ENCODE results near the gene FABP1.

The FABP1 gene

DNA sequence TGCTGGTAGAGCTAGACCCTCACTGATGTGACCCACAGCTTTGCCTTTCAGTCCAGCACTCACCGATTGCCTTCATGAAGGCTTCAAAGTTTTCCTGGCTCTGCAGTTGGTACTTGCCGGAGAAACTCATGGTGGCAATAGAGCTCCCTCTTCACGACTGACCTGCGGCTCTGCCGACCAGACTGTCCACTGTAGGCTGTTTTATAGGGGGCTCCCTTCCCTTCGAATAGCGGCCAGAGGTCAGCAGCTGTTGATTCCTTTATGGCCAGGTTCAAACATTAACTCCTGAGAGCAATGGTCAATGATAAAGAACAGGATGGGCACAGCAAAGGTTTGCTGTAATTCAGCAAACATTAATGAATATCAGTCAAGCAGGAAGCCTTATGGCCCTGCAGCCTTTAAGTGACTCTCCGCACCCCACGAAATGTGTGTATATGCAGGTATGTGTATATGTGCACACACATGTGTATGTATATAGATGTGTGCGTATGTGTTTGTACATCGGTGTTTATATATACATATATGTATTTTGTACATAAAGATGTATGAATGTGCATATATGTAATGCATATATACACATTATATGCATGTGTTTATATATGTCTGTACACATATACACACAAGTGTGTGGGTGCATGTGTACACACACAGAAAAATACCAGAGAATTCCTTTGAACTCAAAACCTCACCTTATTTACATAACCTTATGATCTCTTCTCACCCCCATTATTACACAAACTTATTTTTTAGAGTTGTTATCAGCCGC lies at the start of gene FABP1:
Gene FABP1 (minus strand): TSS at position 175 of the 766 bp plus-strand sequence. CDS start 45 bp downstream, at position 130.
- TF ChIP-seq, protein P1, sequence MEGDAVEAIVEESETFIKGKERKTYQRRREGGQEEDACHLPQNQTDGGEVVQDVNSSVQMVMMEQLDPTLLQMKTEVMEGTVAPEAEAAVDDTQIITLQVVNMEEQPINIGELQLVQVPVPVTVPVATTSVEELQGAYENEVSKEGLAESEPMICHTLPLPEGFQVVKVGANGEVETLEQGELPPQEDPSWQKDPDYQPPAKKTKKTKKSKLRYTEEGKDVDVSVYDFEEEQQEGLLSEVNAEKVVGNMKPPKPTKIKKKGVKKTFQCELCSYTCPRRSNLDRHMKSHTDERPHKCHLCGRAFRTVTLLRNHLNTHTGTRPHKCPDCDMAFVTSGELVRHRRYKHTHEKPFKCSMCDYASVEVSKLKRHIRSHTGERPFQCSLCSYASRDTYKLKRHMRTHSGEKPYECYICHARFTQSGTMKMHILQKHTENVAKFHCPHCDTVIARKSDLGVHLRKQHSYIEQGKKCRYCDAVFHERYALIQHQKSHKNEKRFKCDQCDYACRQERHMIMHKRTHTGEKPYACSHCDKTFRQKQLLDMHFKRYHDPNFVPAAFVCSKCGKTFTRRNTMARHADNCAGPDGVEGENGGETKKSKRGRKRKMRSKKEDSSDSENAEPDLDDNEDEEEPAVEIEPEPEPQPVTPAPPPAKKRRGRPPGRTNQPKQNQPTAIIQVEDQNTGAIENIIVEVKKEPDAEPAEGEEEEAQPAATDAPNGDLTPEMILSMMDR (conservative IDR thresholded peaks at IDR 0.05): no peak
- TF ChIP-seq ZFX (IDR thresholded peaks at IDR 0.05): no peak
- H3K27ac ChIP-seq: no peak within 1 kb of the TSS

DNA sequence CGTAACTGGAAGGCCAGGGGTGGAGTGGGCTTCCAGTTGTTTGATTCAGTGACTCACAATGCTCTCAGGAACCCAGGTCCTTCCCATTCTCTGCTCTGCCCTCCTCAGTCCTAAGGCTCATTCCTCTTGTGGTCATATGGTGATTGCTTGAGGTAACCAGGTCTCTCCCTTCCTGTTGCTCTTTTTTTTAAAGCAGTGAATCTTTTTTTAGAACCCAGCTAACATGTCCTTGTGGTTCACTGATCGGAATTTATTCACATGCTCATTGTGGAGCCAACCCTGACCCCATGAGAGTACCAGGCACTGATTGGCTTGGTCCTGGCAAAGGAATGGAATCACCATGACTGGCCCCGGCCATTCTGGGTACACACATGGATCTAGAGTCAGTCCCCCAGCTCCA lies 49.7 kb upstream of the FABP1 start:
- H3K27ac ChIP-seq: no peak overlapping the region

DNA sequence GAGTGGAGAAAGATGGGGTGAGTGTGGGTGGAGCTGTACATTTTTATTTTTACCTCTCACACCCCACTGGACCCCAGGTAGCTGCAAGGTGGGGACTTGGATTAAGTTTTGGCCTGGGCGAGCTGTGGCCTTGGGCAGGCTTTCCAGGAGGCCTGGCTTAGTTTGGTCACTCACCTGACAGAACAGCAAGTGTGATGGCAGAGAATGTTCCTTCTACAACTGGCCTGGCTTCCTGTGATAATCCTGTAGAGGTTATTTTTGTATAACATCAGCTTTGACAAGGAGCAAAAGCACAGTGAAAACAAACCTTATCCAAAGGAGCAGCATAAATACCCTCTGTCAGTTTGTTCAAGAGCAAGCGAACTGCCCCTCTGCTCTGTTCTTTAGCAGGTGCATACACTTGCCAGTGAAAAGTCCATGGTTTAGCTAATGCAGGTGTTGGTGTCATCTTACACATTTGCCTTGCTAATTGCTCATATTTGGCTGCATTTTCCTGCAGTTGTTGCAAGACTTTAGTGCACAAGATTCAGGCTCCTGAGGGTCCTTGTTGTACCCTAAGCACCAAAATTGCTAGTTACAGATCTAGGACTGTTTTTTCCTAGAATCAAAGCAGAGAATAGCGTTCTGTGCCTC lies 48.6 kb upstream of the FABP1 start:
- TF ChIP-seq ZFX (IDR thresholded peaks at IDR 0.05): no peak
- TF ChIP-seq, protein P1 (conservative IDR thresholded peaks at IDR 0.05): no peak
- no peak overlapping the region for H3K27ac ChIP-seq

More for the DNA sequence above, 49.7 kb upstream of the FABP1 start:
- TF ChIP-seq, protein P1 (conservative IDR thresholded peaks at IDR 0.05): no peak
- TF ChIP-seq ZFX (IDR thresholded peaks at IDR 0.05): no peak

DNA sequence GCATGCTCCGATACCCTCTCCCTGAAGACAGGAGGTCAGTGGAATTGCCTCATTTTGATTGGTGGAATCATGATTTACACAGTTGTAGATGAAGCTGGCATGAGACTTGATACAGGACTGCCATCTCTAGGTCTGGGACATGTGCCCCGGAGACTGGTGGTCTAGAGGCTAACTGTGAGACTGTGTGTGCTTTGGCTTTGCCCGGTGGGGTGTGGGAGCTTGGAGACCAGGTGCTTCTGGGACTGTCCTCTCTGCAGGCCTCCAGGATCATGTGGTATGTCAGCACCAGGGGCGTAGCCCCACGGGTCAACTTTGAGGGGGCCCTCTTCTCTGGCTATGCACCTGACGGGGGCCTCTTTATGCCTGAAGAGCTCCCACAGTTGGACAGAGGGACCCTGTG lies 45.0 kb upstream of the FABP1 start:
- TF ChIP-seq ZFX (IDR thresholded peaks at IDR 0.05): no peak
- TF ChIP-seq, protein P1 (conservative IDR thresholded peaks at IDR 0.05): no peak
- H3K27ac ChIP-seq: no peak overlapping the region

DNA sequence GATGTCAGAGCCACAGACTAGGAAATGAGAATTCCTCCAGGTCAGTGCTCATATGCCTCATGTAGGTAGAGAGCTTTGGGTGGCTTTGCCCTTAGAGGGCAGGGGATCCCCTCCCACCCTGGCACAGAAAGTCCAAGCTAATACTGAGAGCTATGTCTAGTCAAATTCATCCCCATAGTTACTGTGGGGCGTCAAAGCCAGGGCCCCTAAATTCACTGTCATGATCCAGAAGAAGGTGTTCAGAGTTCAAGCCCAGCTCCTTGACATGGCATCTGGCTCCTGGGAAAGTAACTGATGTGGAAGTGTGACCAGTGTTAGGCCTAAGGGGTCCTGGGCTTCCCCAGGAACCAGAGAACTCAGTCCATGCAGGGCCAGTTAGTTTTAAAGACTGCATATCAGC lies 44.1 kb upstream of the FABP1 start:
- TF ChIP-seq, protein P1 (conservative IDR thresholded peaks at IDR 0.05): no peak
- TF ChIP-seq ZFX (IDR thresholded peaks at IDR 0.05): no peak
- no peak overlapping the region for H3K27ac ChIP-seq

DNA sequence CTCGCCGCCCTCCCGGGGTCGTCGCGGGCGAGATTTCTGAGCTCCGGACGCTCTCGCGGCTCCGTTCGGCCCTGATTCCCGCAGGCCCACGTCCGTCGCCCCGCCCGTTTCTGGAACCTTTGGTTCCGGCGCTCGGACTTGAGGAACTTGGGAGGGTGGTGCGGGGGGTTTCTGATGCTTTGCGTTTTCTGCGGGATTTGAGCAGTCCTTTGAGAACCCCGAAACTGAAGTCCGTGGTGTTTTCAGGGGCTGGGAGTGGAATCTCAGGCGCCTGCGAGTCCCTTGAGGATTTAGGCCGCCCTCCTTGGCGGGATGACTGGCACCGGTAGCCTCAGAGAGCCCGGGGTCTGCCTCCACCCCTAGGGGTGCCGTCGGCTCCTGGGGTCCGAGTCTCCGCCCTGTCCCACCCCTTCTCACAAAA lies 42.6 kb upstream of the FABP1 start:
- TF ChIP-seq ZFX (IDR thresholded peaks at IDR 0.05): peak; percentile 97
- TF ChIP-seq, protein P1 (conservative IDR thresholded peaks at IDR 0.05): no peak
- peak overlapping the region; percentile 81 for H3K27ac ChIP-seq

DNA sequence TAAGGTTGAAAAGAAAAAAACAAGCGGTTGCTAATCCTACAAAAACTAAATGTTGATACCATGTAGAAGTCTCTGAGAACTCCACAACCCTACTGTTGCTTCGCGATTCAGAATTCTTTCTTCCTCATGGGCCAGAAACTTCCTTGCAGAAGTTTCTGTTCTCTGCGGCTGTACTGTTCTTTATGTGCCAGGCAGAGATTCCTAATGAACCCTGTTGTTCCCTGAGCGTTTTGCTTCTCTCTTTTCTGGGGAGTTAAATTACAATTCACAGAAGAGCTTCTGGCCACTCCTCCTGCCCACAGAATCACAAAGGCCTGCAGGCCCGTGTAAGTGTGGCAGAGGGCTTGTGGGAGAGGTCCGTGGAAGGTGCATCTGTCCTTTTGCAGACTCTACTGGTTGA lies 40.5 kb upstream of the FABP1 start:
- no peak overlapping the region for H3K27ac ChIP-seq
- TF ChIP-seq, protein P1 (conservative IDR thresholded peaks at IDR 0.05): no peak
- TF ChIP-seq ZFX (IDR thresholded peaks at IDR 0.05): no peak
